Measurements from ENCODE around the gene CLEC20A.

DNA sequence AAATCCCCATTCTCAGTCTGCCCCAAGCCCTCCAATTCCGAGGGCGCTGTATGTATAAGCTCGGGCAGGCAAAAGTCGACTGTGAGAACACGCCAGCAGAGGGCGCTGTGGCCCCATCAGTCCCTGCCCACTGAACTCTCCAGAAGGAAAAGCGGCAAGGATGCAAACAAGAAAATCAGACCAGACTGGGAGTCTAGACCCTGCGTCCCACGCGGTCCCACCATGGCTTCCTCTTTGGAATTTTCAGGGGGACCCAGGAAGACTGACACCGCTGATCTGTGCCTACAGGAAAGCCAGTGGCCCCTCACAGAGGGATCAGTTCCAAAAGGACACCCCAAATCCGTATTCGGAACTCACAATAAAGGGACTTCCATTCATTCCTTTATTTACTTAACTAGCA is 35.6 kb upstream of the CLEC20A start:
- TF ChIP-seq, protein P1, sequence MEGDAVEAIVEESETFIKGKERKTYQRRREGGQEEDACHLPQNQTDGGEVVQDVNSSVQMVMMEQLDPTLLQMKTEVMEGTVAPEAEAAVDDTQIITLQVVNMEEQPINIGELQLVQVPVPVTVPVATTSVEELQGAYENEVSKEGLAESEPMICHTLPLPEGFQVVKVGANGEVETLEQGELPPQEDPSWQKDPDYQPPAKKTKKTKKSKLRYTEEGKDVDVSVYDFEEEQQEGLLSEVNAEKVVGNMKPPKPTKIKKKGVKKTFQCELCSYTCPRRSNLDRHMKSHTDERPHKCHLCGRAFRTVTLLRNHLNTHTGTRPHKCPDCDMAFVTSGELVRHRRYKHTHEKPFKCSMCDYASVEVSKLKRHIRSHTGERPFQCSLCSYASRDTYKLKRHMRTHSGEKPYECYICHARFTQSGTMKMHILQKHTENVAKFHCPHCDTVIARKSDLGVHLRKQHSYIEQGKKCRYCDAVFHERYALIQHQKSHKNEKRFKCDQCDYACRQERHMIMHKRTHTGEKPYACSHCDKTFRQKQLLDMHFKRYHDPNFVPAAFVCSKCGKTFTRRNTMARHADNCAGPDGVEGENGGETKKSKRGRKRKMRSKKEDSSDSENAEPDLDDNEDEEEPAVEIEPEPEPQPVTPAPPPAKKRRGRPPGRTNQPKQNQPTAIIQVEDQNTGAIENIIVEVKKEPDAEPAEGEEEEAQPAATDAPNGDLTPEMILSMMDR (IDR thresholded peaks at IDR 0.05), result peak in 3 of 4 experiments; percentile 80 to 88 (median 86)
- TF ChIP-seq POLR2A (IDR thresholded peaks at IDR 0.05) (no peak), POLR2AphosphoS5 (IDR thresholded peaks at IDR 0.05) (no peak), EP300 (IDR thresholded peaks at IDR 0.05) (no peak)
